Bone marrow (tissue), 2 donors: ENCODE data around the gene MZT2B.
A peak's percentile ranks its signal among the peaks of the same experiment; 100 is the strongest.
"Not testable (repeated sequence)": the region's sequence is repeated elsewhere in the genome, so short reads cannot be mapped to it uniquely, and the experiment has no call there.

ENCODE experiments used
- DNase-seq, 2 donors: peaks; one replicate each; lab custom pipeline; 2025; lab: John Stamatoyannopoulos, UW

Gene MZT2B

GRCh38 chr2:130181880-130182682 is at the start of gene MZT2B:
Gene MZT2B, plus strand, starts transcription at chr2:130182262. Its CDS starts 21 bp downstream, at chr2:130182283.
- DNase-seq: peak; percentile 56 to 93

DNA sequence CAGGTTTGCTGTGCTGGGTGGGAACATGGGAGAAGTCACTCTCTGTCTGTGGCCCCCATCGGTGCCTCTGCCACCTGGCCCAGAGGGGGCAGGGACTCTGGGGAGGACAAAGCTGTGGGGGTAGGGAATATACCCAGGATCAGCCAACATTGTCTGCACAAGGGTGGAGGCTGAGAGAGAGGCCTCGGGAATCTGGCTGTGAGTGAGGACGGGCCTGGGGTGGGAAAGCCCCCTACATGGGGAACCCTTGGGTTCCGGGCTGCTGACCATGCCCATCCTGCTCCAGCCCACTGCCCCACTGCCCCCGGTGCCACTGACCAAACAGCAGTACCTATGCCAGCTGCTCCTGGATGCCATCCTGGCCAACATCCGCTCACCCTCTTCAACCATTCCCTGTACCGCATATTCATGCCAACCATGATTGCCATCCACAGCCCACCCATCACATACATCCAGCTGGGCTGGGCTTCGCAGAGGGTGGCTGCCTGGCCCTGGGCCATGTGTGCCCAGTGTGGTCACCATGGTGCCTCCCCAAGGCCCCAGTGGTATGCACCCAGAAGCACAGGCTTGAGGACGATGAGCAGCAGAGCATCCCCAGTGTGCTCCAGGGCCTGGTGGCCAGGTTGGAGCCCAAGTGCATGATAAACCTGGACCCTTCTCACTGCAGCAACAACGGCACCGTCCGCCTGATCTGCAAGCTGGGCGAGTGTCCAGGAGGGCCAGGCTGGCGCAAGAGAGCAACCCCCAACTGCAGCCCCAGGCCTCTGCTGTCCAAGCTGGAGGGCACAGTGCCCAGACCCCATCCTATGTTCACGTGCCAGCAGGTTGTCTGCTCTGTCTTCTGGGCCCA is 46.1 kb upstream of the MZT2B start:
- DNase-seq: no peak

DNA sequence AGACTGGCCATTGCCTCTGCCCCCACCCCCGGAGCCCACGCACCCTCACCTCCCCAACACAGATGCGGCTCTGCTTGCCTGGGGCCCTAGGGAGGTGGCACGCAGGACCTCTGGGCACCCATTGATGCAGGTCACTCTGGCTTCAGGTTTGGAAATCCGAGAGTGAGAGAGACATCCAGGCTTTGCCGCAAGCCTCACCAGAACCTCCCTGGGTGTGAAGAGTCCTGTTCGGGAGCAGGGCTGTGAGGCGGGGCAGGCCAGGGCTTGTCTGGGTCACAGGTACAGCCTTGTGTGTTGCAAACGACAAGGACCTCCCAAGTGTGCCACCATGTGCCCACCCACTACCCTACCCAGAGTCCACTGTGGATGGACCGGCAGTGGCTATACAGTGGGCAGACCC is 45.5 kb upstream of the MZT2B start:
- not testable (repeated sequence) for DNase-seq

- not testable (repeated sequence) for DNase-seq
These were observed 44.9 kb upstream of the MZT2B start for GRCh38 chr2:130137118-130137517.

- DNase-seq: not testable (repeated sequence)
These were observed 43.7 kb upstream of the MZT2B start for GRCh38 chr2:130138326-130138725.

DNA sequence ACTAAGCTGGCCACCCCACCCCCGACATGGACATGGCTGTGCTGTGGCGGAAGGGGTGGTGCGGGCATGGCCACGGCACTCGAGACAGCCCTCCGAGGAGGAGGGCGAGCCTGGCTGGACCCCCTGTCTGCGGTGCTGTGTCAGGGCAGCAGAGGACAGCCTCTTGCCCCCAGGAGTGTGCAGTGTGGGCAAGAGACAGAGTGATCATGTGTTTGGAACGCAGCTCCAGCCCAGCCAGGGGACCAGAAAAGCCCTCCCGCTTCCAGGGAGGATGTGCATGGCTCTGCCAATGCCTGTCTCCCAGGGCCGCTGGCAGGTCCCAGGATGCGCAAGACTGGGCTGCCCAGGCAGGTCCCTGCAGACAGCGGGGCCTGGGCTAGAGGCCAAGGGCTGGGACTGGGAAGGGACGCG is 43.2 kb upstream of the MZT2B start:
- not testable (repeated sequence) for DNase-seq

GRCh38 chr2:130139331-130140280 is 42.5 kb upstream of the MZT2B start:
- DNase-seq: not testable (repeated sequence)

DNA sequence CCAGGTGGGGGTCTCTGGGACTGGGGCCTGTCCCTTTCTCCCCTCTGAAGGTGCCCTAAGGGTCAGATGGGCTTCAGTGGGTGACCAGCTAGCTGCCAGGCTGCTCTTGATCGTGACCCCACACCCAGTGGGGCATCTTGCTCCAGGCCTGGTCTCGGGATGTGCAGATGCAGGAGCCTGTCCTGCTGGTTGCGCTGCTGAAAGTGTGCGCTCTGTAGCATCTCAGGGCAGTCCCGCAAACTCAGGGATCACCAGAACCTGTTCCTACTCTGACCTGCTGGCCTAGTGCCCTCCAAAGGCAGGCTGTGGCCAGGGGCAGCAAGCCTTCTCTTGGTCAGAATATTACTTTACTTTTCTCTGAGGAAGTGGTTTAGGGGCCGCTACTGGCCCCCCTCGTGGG is 41.5 kb upstream of the MZT2B start:
- not testable (repeated sequence) for DNase-seq

DNA sequence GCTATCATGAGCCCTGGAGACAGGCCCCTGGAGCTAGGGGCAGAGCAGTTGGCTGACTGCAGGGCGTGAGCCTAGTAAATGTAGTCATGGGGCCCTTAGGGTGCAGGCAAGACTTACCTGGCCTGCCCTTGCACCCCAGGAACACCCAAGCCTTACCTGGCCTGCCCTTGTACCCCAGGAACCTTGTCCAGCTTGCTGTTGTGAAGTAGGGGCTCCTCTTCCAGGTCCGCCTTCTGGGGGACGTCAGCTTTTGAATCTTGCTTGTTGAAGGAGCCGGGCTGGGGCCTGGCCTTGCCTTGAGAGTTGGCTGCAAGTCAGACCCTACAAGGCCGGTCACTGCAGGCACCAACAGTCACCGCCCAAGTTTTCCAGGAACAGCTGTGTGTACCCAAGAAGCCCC is 41.1 kb upstream of the MZT2B start:
- not testable (repeated sequence) for DNase-seq

DNA sequence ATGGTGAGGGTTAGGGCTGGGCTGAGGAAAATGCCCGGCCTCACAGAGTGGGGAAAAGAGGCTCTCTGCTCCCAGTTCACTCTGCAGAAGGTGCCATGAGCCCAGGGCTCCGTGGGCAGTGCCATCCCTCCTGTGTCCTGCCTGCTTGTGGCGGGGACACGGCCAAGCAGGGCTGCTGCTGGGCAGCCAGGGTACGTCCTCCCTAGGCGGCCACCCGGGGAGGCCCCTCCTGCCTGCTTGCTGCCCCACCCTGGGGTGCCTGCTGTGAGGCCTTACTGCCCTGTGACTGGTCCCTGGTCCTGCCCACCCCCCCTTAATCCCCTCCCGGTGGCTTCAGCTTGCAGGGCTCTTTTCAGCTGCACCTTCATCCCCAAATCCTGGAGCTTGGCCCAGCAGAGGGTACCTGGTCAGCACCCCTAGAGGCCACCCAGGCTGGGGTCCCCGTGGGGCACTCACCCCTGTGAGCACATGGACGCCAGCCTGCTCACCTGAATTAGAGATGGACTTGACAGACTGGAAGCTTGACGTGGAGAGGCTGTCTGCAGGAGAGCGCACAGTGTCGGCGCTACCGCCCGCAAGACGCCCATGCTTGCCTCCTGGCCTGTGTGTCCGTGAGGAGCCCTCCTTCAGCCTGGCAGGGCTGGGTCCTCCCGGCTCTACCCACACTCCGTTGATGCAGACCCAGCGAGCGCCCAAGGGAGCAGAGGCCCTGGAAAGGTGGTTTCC is 40.3 kb upstream of the MZT2B start:
- DNase-seq: not testable (repeated sequence)

- not testable (repeated sequence) for DNase-seq
These were observed 39.4 kb upstream of the MZT2B start for GRCh38 chr2:130142396-130143265.

DNA sequence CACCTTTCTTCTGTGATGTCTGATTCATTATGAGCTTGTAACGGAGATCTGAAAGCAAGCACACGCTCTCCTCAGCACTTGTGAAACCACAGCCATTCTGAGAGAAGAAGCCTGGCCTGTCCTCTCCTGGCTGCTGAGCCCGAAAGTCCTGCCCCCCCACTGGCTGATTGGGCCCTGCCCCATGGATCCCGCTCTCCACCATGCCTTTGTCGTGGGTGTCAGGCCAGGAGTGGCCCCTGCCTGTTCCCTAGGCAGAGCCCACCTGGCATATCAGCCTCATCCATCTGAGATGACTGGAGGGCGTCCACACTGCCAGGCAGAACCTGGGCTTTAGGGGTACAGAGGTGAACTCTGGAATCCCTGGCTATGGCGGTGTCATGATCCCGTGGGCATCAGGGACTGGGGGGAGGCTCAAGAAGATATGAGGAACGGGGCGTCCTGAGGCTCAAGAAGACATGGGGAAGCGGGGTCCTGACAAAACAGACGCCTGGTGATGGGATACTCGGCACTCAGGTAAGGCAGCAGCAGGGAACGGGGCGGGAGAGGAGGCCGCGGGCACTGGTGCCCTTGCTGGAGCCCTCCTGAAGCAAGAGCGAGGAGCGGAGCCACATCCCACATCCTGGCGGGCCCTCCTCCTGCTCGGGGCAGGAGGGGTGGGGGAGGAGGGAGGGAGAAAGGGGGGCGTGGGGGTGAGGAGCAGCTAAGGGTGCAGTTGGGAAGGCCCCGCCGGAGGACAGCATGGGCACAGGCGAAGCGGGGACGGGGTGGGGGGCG is 38.6 kb upstream of the MZT2B start:
- not testable (repeated sequence) for DNase-seq

GRCh38 chr2:130145006-130145414 is 37.1 kb upstream of the MZT2B start, which contains the start of gene CCDC74B:
Gene CCDC74B, minus strand, starts transcription at chr2:130145112. Its CDS starts 116 bp downstream, at chr2:130144996.
- DNase-seq: not testable (repeated sequence)

DNA sequence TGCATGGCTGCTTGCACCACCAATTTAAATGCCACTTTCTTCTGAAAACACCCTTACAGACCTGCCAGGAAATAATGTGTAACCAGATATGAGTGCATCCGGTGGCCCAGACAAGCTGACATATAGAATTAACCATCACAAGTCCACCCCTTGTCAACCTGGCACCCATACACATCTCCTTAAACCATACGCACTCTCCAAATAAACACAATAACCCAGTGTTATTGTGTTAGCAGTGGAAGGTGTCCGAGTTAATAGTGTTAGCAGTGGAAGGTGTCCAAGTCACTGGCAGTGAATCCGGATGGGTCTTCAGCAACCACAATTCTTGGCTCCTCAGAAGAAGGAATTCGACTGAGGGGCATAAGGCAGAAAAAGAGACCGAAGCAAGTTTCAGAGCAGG is 33.5 kb upstream of the MZT2B start:
- DNase-seq: not testable (repeated sequence)

DNA sequence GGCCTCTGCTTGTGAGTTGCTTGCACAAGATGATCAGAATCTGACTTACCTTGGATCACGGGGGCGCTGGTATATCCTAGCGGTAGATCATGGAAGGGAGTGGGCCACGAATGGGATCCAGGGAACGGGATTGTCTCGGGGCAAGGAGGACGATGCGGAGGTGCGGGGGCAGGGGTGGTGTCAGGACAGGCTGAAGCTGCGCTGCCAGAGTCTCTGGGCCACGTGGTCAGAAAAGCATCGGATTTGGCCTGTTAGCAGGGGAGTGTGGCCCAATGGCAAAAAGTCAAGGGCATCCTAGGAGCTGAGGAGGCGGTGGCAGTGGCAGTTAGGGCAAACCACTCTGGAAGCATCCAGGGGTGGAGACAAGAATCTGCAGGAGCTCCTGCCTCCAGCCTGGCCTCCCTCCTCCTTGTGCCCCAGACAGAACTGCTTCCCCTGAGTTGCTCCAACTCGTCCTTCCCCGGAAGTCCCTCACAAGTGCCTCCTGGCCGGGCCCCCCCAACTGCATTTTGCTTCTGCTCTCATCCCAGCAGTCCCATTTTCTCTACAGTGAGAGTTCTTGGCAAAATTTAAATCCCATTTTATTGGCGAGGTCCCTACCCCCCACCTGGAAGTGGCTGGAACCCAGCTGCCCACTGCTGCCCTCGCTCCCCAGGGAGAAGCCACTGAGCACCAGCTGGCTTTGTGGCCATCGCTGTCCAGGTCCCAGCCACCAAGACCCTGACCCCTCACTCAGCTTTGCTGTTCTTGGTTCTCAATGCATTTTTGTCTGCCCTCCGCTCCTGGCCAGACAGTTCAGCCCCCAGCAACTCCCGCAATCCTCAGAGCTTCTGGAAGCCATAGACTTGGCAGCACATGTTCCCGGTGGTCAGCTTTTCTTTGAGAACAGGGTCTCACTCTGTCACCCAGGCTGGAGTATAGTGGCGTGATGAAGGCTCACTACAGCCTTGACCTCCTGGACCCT is 31.6 kb upstream of the MZT2B start:
- no peak for DNase-seq

GRCh38 chr2:130151145-130151512 is 30.9 kb upstream of the MZT2B start:
- not testable (repeated sequence) for DNase-seq

- not testable (repeated sequence) for DNase-seq
These were observed 29.8 kb upstream of the MZT2B start for GRCh38 chr2:130152136-130152815.
